HUES48 (cell line): Measurements from ENCODE around the gene CD300LD.

Experiments
- H3K27ac ChIP-seq: one replicate; pipeline ENCODE4 v1.7.0; 2013; ENCODE audit warnings: low read depth, low read length, inconsistent platforms
- H3K27me3 ChIP-seq: 2 replicates; pipeline ENCODE4 v1.6.1; 2013; ENCODE audit warnings: mild to moderate bottlenecking, low read length; ENCODE audit not compliant: control insufficient read depth, insufficient read depth
- H3K36me3 ChIP-seq: 2 replicates; pipeline ENCODE4 v1.6.1; 2013; ENCODE audit warnings: low read length; ENCODE audit not compliant: control insufficient read depth, insufficient read depth
- H3K4me1 ChIP-seq: 2 replicates; pipeline ENCODE4 v1.6.1; 2013; ENCODE audit warnings: mild to moderate bottlenecking, low read length; ENCODE audit not compliant: control insufficient read depth, insufficient read depth
- H3K4me3 ChIP-seq: 2 replicates; pipeline ENCODE4 v1.5.1; 2013; ENCODE audit warnings: mild to moderate bottlenecking, low read depth, low read length
- H3K9ac ChIP-seq: 2 replicates; pipeline ENCODE4 v1.6.1; 2013; ENCODE audit warnings: mild to moderate bottlenecking, low read depth, low read length, moderate library complexity
- H3K9me3 ChIP-seq: 2 replicates; pipeline ENCODE4 v1.6.1; 2013; ENCODE audit warnings: low read length; ENCODE audit not compliant: control insufficient read depth, insufficient read depth

CD300LD gene

GRCh38 chr17:74543891-74544760 lies 48.0 kb downstream of the CD300LD start:
- Histone ChIP-seq H3K36me3 (no peaks in the 10 kb centered on the region), H3K4me1 (no peaks in the 10 kb centered on the region), H3K27me3 (no peaks in the 10 kb centered on the region), H3K4me3 (no peak overlapping the region), H3K27ac (no peak overlapping the region), H3K9ac (no peak overlapping the region), H3K9me3 (no peaks in the 10 kb centered on the region)

- Histone ChIP-seq H3K9ac (no peak overlapping the region), H3K9me3 (no peaks in the 10 kb centered on the region), H3K36me3 (no peaks in the 10 kb centered on the region)
Observed at GRCh38 chr17:74543406-74543805, 48.7 kb downstream of the CD300LD start.

GRCh38 chr17:74542727-74543383 lies 49.2 kb downstream of the CD300LD start:
- no peaks in the 10 kb centered on the region for H3K4me1 ChIP-seq
- no peaks in the 10 kb centered on the region for H3K36me3 ChIP-seq
- H3K9ac ChIP-seq, result no peak overlapping the region
- H3K27ac ChIP-seq, result no peak overlapping the region
- no peaks in the 10 kb centered on the region for H3K9me3 ChIP-seq
- H3K27me3 ChIP-seq, result no peaks in the 10 kb centered on the region
- no peak overlapping the region for H3K4me3 ChIP-seq

More at GRCh38 chr17:74543406-74543805, 48.7 kb downstream of the CD300LD start:
- Histone ChIP-seq H3K27ac (no peak overlapping the region), H3K4me3 (no peak overlapping the region), H3K4me1 (no peaks in the 10 kb centered on the region), H3K27me3 (no peaks in the 10 kb centered on the region)

- Histone ChIP-seq H3K27ac (no peak overlapping the region), H3K4me3 (no peak overlapping the region), H3K9me3 (no peaks in the 10 kb centered on the region), H3K4me1 (no peaks in the 10 kb centered on the region), H3K27me3 (no peaks in the 10 kb centered on the region), H3K36me3 (no peaks in the 10 kb centered on the region), H3K9ac (no peak overlapping the region)
Observed at GRCh38 chr17:74542166-74542565, 49.9 kb downstream of the CD300LD start.

- Histone ChIP-seq H3K27me3 (no peaks in the 10 kb centered on the region), H3K36me3 (no peaks in the 10 kb centered on the region), H3K4me1 (no peaks in the 10 kb centered on the region), H3K27ac (no peak overlapping the region), H3K4me3 (no peak overlapping the region), H3K9me3 (no peaks in the 10 kb centered on the region), H3K9ac (no peak overlapping the region)
Observed at GRCh38 chr17:74541176-74542111, 50.6 kb downstream of the CD300LD start.

GRCh38 chr17:74539281-74539820 lies 52.7 kb downstream of the CD300LD start:
- no peaks in the 10 kb centered on the region for H3K27me3 ChIP-seq

GRCh38 chr17:74536890-74537289 lies 55.2 kb downstream of the CD300LD start:
- Histone ChIP-seq H3K9ac (no peak overlapping the region), H3K36me3 (no peaks in the 10 kb centered on the region), H3K9me3 (no peaks in the 10 kb centered on the region), H3K27ac (no peak overlapping the region), H3K4me3 (no peak overlapping the region), H3K4me1 (no peaks in the 10 kb centered on the region), H3K27me3 (no peaks in the 10 kb centered on the region)

More at GRCh38 chr17:74539281-74539820, 52.7 kb downstream of the CD300LD start:
- H3K4me1 ChIP-seq, result no peaks in the 10 kb centered on the region
- H3K36me3 ChIP-seq, result no peaks in the 10 kb centered on the region
- H3K9ac ChIP-seq, result no peak overlapping the region
- H3K4me3 ChIP-seq, result no peak overlapping the region
- H3K9me3 ChIP-seq, result no peaks in the 10 kb centered on the region
- H3K27ac ChIP-seq, result no peak overlapping the region

GRCh38 chr17:74532115-74532514 lies 60.0 kb downstream of the CD300LD start:
- H3K36me3 ChIP-seq, result no peaks in the 10 kb centered on the region
- no peaks in the 10 kb centered on the region; the same call in 1 of the 2 replicates for H3K27me3 ChIP-seq
- no peak overlapping the region for H3K27ac ChIP-seq
- no peak overlapping the region for H3K4me3 ChIP-seq
- no peaks in the 10 kb centered on the region for H3K9me3 ChIP-seq
- no peaks in the 10 kb centered on the region for H3K4me1 ChIP-seq
- no peak overlapping the region for H3K9ac ChIP-seq

- H3K9me3 ChIP-seq, result no peaks in the 10 kb centered on the region
- H3K9ac ChIP-seq, result no peak within 1 kb of the TSS
- no peaks in the 10 kb centered on the region for H3K4me1 ChIP-seq
- no peak within 1 kb of the TSS for H3K27ac ChIP-seq
- no peaks in the 10 kb centered on the region; the same call in 1 of the 2 replicates for H3K27me3 ChIP-seq
- H3K4me3 ChIP-seq, result no peak within 1 kb of the TSS
- H3K36me3 ChIP-seq, result no peaks in the 10 kb centered on the region
Observed at GRCh38 chr17:74531231-74531761, 60.8 kb downstream of the CD300LD start, which contains the start of gene CD300LB. TSS of gene CD300LB (minus strand) at chr17:74531475. CDS start at chr17:74531350, 125 bp downstream.

- H3K4me1 ChIP-seq, result no peaks in the 10 kb centered on the region
- H3K27me3 ChIP-seq, result no peaks in the 10 kb centered on the region; the same call in 1 of the 2 replicates
- H3K36me3 ChIP-seq, result no peaks in the 10 kb centered on the region
- no peak overlapping the region for H3K9ac ChIP-seq
- no peak overlapping the region for H3K4me3 ChIP-seq
- H3K27ac ChIP-seq, result no peak overlapping the region
- no peaks in the 10 kb centered on the region for H3K9me3 ChIP-seq
Observed at GRCh38 chr17:74530831-74531150, 61.3 kb downstream of the CD300LD start.
